Adipose tissue (tissue), 3 donors: ENCODE data around the gene SUV39H1. TPM values are rescaled to one million over a fixed set of nuclear protein-coding genes. Genes with fewer than 3 reads are reported as not detected.

Experiments used
- H3K27ac ChIP-seq: one replicate; pipeline ENCODE4 v1.5.1; 2013; ENCODE audit warnings: low read depth, low read length
- WGBS, 3 donors: extraction: QIAGEN DNeasy Blood & Tissue Kit; methylation state at CpG; one replicate each; pipeline ENCODE4 v1.1.7; 2013; 5-methylcytosine and 5-hydroxymethylcytosine counted together
- polyA plus RNA-seq, 3 donors: library from polyadenylated mRNA; stranded (reverse); fragments of 200-250 nt; gene quantifications; one replicate each; pipeline ENCODE4 v1.2.3, GENCODE V29; 2013
- donor health status: healthy with polysubstance abuse.
- donor health status: Bipolar disorder and iron deficiency.
- donor health status: healthy.

Gene SUV39H1
- polyA plus RNA-seq, 3 donors: 2.8 to 5.7 (median 2.9) TPM

- no peak overlapping the region for H3K27ac ChIP-seq
- WGBS, 3 donors: 93 to 94% (median 93%) methylated on average over 7 to 8 of the region's 8 CpGs
Observed at GRCh38 chrX:48741834-48742233, 45.3 kb downstream of the SUV39H1 start.

- no peak overlapping the region for H3K27ac ChIP-seq
- WGBS, 3 donors: 82 to 90% (median 89%) methylated on average over 4 of the region's 4 CpGs
Observed at GRCh38 chrX:48745222-48745621, 48.7 kb downstream of the SUV39H1 start.

- 69 to 76% (median 69%) methylated on average over 8 of the region's 8 CpGs for WGBS, 3 donors
- H3K27ac ChIP-seq: no peak overlapping the region
Observed at GRCh38 chrX:48747415-48748016, 51.0 kb downstream of the SUV39H1 start.

- 86 to 94% (median 87%) methylated on average over 3 to 5 of the region's 5 CpGs for WGBS, 3 donors
- no peak overlapping the region for H3K27ac ChIP-seq
Observed at GRCh38 chrX:48749182-48749581, 52.6 kb downstream of the SUV39H1 start.

- 82 to 89% (median 84%) methylated on average over 3 of the region's 3 CpGs for WGBS, 3 donors
Observed at GRCh38 chrX:48751343-48751742, 54.8 kb downstream of the SUV39H1 start.

GRCh38 chrX:48752498-48752897 is 56.0 kb downstream of the SUV39H1 start:
- 57 to 75% (median 66%) methylated on average over 7 of the region's 7 CpGs for WGBS, 3 donors
- H3K27ac ChIP-seq: no peak overlapping the region

More at GRCh38 chrX:48751343-48751742, 54.8 kb downstream of the SUV39H1 start:
- H3K27ac ChIP-seq: no peak overlapping the region

- 62 to 73% (median 63%) methylated on average over 8 of the region's 8 CpGs for WGBS, 3 donors
- H3K27ac ChIP-seq: no peak overlapping the region
Observed at GRCh38 chrX:48753708-48754228, 57.2 kb downstream of the SUV39H1 start.

GRCh38 chrX:48754238-48754637 is 57.7 kb downstream of the SUV39H1 start:
- 63 to 74% (median 63%) methylated on average over 8 of the region's 8 CpGs for WGBS, 3 donors

More at GRCh38 chrX:48754238-48754637, 57.7 kb downstream of the SUV39H1 start:
- no peak overlapping the region for H3K27ac ChIP-seq

Other genes starting within 250 kb of the SUV39H1 start
- 100 to 1,000 TPM in 1 of 3 donors, 1 to 10 TPM in 2; 4.3 to 222 (median 6.5) TPM for gene SLC38A5, start 226.5 kb upstream of the SUV39H1 start, polyA plus RNA-seq
- gene FTSJ1, start 220.5 kb upstream of the SUV39H1 start, polyA plus RNA-seq: 10 to 100 TPM; 22.3 to 43.7 (median 30.7) TPM
- gene PORCN, start 187.7 kb upstream of the SUV39H1 start, polyA plus RNA-seq: 1 to 10 TPM; 4.8 to 9.2 (median 5.6) TPM
- 10 to 100 TPM; 35.9 to 47.2 (median 38.4) TPM for gene EBP, start 174.9 kb upstream of the SUV39H1 start, polyA plus RNA-seq
- 10 to 100 TPM in 1 of 3 donors, 1 to 10 TPM in 2; 5.5 to 11.7 (median 7.6) TPM for gene TBC1D25, start 157.0 kb upstream of the SUV39H1 start, polyA plus RNA-seq
- gene RBM3, start 122.2 kb upstream of the SUV39H1 start, polyA plus RNA-seq: 100 to 1,000 TPM; 121 to 291 (median 164) TPM
- gene WDR13, start 99.2 kb upstream of the SUV39H1 start, polyA plus RNA-seq: 100 to 1,000 TPM; 143 to 172 (median 170) TPM
- gene WAS, start 12.9 kb upstream of the SUV39H1 start, polyA plus RNA-seq: 10 to 100 TPM in 1 of 3 donors, 1 to 10 TPM in 2; 1.6 to 11.7 (median 9.6) TPM
- gene GLOD5, start 65.0 kb downstream of the SUV39H1 start, polyA plus RNA-seq: under 1 TPM in 1 of 3 donors, not detected in 2; 0.22 TPM
- under 1 TPM in 1 of 3 donors, not detected in 2; 0.07 TPM for gene GATA1, start 89.9 kb downstream of the SUV39H1 start, polyA plus RNA-seq
- 10 to 100 TPM; 26.1 to 55.8 (median 41.2) TPM for gene HDAC6, start 105.3 kb downstream of the SUV39H1 start, polyA plus RNA-seq
- gene ERAS, start 129.8 kb downstream of the SUV39H1 start, polyA plus RNA-seq: not detected
- gene PCSK1N, start 138.9 kb downstream of the SUV39H1 start, polyA plus RNA-seq: 10 to 100 TPM in 1 of 3 donors, 1 to 10 TPM in 1, not detected in 1; 1.8 to 53.2 TPM
- 10 to 100 TPM; 33.0 to 46.0 (median 35.0) TPM for gene TIMM17B, start 201.0 kb downstream of the SUV39H1 start, polyA plus RNA-seq
- gene PQBP1, start 201.2 kb downstream of the SUV39H1 start, polyA plus RNA-seq: 10 to 100 TPM; 60.3 to 78.0 (median 68.9) TPM
- gene SLC35A2, start 214.9 kb downstream of the SUV39H1 start, polyA plus RNA-seq: 10 to 100 TPM; 11.0 to 22.1 (median 15.8) TPM
- gene PIM2, start 222.3 kb downstream of the SUV39H1 start, polyA plus RNA-seq: 1 to 10 TPM; 2.9 to 4.8 (median 3.5) TPM